Activated CD4-positive, alpha-beta T cell treated with anti-CD3 and anti-CD28 coated beads for 36 hours (primary cell): Measurements from ENCODE around the gene LKAAEAR1. TPM values are rescaled to one million over a fixed set of nuclear protein-coding genes. Genes with fewer than 3 reads are reported as not detected.

Source experiments
- ATAC-seq: fragments of 200-7000 bp; cut with Tn5 transposase; one replicate; pipeline ENCODE4 v1.10.0; 2021; ENCODE audit warnings: mild to moderate bottlenecking, moderate library complexity
- CTCF ChIA-PET: fragments of 350-600 bp; sonication (Branson Sonifier 250); formaldehyde crosslinking; loops from one replicate; lab custom pipeline; 2021; ENCODE audit warnings: antibody characterized with exemption; lab: Charles Lee
- POLR2A ChIA-PET: fragments of 350-600 bp; sonication (Branson Sonifier 250); formaldehyde crosslinking; loops from one replicate; lab custom pipeline; 2021; ENCODE audit warnings: antibody characterized with exemption, inconsistent platforms; lab: Charles Lee
- DNase-seq: peaks from one replicate; pipeline ENCODE4 v3.0.0-alpha.2; 2020
- H3K27ac Mint-ChIP-seq: one replicate; pipeline ENCODE4 v1.8.0; 2021; ENCODE audit warnings: mixed read lengths
- H3K27me3 Mint-ChIP-seq: one replicate; pipeline ENCODE4 v1.8.0; 2021; ENCODE audit warnings: mixed read lengths
- H3K36me3 Mint-ChIP-seq: one replicate; pipeline ENCODE4 v1.8.0; 2021; ENCODE audit warnings: low read depth, mixed read lengths
- H3K4me1 Mint-ChIP-seq: one replicate; pipeline ENCODE4 v1.8.0; 2021; ENCODE audit warnings: mixed read lengths
- H3K4me3 Mint-ChIP-seq: one replicate; pipeline ENCODE4 v1.8.0; 2021; ENCODE audit warnings: mild to moderate bottlenecking, moderate library complexity, mixed read lengths
- H3K9me3 Mint-ChIP-seq: one replicate; pipeline ENCODE4 v1.8.0; 2021; ENCODE audit warnings: low read depth, mixed read lengths
- intact Hi-C, 2 experiments: fragments of 100-400 bp; cut with DNase I in 1 of 2; cut with micrococcal nuclease in 1 of 2; formaldehyde crosslinking; loops; one replicate each; pipeline versions ENCODE4 v1.14.2 to v1.15.1; 2022 to 2024; cut with DNase I, micrococcal nuclease
- total RNA-seq, 2 experiments: library from RNA; stranded (reverse); gene quantifications; one replicate each; pipeline ENCODE4 v1.2.3, GENCODE V29; 2021

The LKAAEAR1 gene
- total RNA-seq, 2 experiments from 2014 or later = 0.30 to 0.46 TPM

- Mint-ChIP-seq H3K36me3 (peaks cover 8% of the 10 kb centered on the region), H3K27ac (no peak overlapping the region), H3K9me3 (no peaks in the 10 kb centered on the region), H3K4me1 (peaks cover 48% of the 10 kb centered on the region), H3K4me3 (peak overlapping the region; percentile 61), H3K27me3 (peaks cover 2% of the 10 kb centered on the region)
- ChIA-PET CTCF (interaction anchor here (0.6 to 2.9 kb wide), 29 partner anchors 11 to 1274 kb away, joined by 3 to 32 read pairs (median 4); partner anchors contain the start of genes OPRL1, PRPF6, RGS19 and SAMD10), POLR2A (interaction anchor here (0.9 to 1.3 kb wide), 3 partner anchors 19 to 331 kb away, joined by 3 to 6 read pairs (median 3); partner anchors contain the start of genes ARFRP1, PRPF6 and ZGPAT)
- ATAC-seq (peak; percentile 70), DNase-seq (peak; percentile 89)
- intact Hi-C loops = loop anchor here (1.0 to 5.0 kb wide), 9 partner anchors 19 to 500 kb away; partner anchors contain the start of genes PRPF6 (in 2 of the 2), GMEB2 (in 1 of the 2), LIME1 (in 1 of the 2) and RGS19 (in 1 of the 2)
Observed at GRCh38 chr20:64038565-64039292, 45.5 kb downstream of the LKAAEAR1 start.

- Mint-ChIP-seq H3K36me3 (peaks cover 10% of the 10 kb centered on the region), H3K27ac (no peak overlapping the region), H3K4me1 (peaks cover 49% of the 10 kb centered on the region), H3K9me3 (no peaks in the 10 kb centered on the region), H3K4me3 (peak overlapping the region; percentile 61), H3K27me3 (peaks cover 2% of the 10 kb centered on the region)
- ChIA-PET POLR2A (interaction anchor here (0.9 to 1.3 kb wide), 2 partner anchors 58 to 331 kb away, joined by 3 to 6 read pairs; partner anchors contain the start of genes ARFRP1, PRPF6 and ZGPAT), CTCF (interaction anchor here (0.6 to 2.9 kb wide), 20 partner anchors 11 to 501 kb away, joined by 3 to 32 read pairs (median 4); partner anchors contain the start of genes OPRL1, PRPF6, RGS19 and SAMD10)
- ATAC-seq = peak; percentile 14
- no peak for DNase-seq
- intact Hi-C loops = loop anchor here (1.0 to 5.0 kb wide), 6 partner anchors 41 to 411 kb away; partner anchors contain the start of genes PRPF6 (in 2 of the 2), GMEB2 (in 1 of the 2), LIME1 (in 1 of the 2) and RGS19 (in 1 of the 2)
Observed at GRCh38 chr20:64038224-64038564, 46.0 kb downstream of the LKAAEAR1 start.

- POLR2A ChIA-PET = interaction anchor here (0.9 to 1.3 kb wide), 2 partner anchors 57 to 330 kb away, joined by 3 to 6 read pairs; partner anchors contain the start of genes ARFRP1, PRPF6 and ZGPAT
- H3K4me3 Mint-ChIP-seq = peak overlapping the region; percentile 7
- intact Hi-C loops = loop anchor here (1.0 to 5.0 kb wide), 6 partner anchors 41 to 411 kb away; partner anchors contain the start of genes PRPF6 (in 2 of the 2), GMEB2 (in 1 of the 2), LIME1 (in 1 of the 2) and RGS19 (in 1 of the 2)
- peaks cover 2% of the 10 kb centered on the region for H3K27me3 Mint-ChIP-seq
- CTCF ChIA-PET = interaction anchor here (0.6 to 2.9 kb wide), 17 partner anchors 10 to 500 kb away, joined by 3 to 32 read pairs (median 3); partner anchors contain the start of genes PRPF6, SAMD10 and TCEA2
- DNase-seq (peak; percentile 48), ATAC-seq (no peak)
- H3K36me3 Mint-ChIP-seq = peaks cover 10% of the 10 kb centered on the region
- no peak overlapping the region for H3K27ac Mint-ChIP-seq
- H3K9me3 Mint-ChIP-seq = no peaks in the 10 kb centered on the region
- peaks cover 49% of the 10 kb centered on the region for H3K4me1 Mint-ChIP-seq
Observed at GRCh38 chr20:64037498-64038213, 46.5 kb downstream of the LKAAEAR1 start.

- DNase-seq = no peak
- H3K4me3 Mint-ChIP-seq = no peak overlapping the region
- ChIA-PET CTCF (interaction anchor here (0.6 to 0.7 kb wide), 3 partner anchors 65 to 219 kb away, joined by 3 read pairs; no protein-coding TSS in a partner anchor), POLR2A (no interaction called here)
- peaks cover 14% of the 10 kb centered on the region for H3K36me3 Mint-ChIP-seq
- ATAC-seq = no peak
- no peak overlapping the region for H3K27ac Mint-ChIP-seq
- no peaks in the 10 kb centered on the region for H3K9me3 Mint-ChIP-seq
- peaks cover 49% of the 10 kb centered on the region for H3K4me1 Mint-ChIP-seq
- H3K27me3 Mint-ChIP-seq = peaks cover 2% of the 10 kb centered on the region
- intact Hi-C loops = loop anchor here in 1 of 2 experiments (5.0 kb wide), 1 partner anchor 300 kb away; the partner anchor contains the start of genes LIME1 and SLC2A4RG
Observed at GRCh38 chr20:64037199-64037497, 47.0 kb downstream of the LKAAEAR1 start.

GRCh38 chr20:64036346-64037198, 47.6 kb downstream of the LKAAEAR1 start:
- ATAC-seq (no peak), DNase-seq (peak; percentile 49)
- POLR2A ChIA-PET = no interaction called here

GRCh38 chr20:64035933-64036345, 48.3 kb downstream of the LKAAEAR1 start, which contains the start of gene C20orf204:
TSS of gene C20orf204 (plus strand) at chr20:64036182. CDS start at chr20:64036324, 142 bp downstream.
- intact Hi-C loops = loop anchor here in 1 of 2 experiments (5.0 kb wide), 1 partner anchor 299 kb away; the partner anchor contains the start of genes LIME1 and SLC2A4RG
- CTCF ChIA-PET = interaction anchor here (0.6 kb wide), 1 partner anchor 411 kb away, joined by 3 read pairs; no protein-coding TSS in a partner anchor
- DNase-seq (no peak), ATAC-seq (no peak)
- H3K4me3 Mint-ChIP-seq = peak within 1 kb of the TSS; percentile 21
- peak within 1 kb of the TSS; percentile 90 for H3K27ac Mint-ChIP-seq
- H3K36me3 Mint-ChIP-seq = peaks cover 18% of the 10 kb centered on the region
- POLR2A ChIA-PET = no interaction called here
- peaks cover 49% of the 10 kb centered on the region for H3K4me1 Mint-ChIP-seq
- peaks cover 2% of the 10 kb centered on the region for H3K27me3 Mint-ChIP-seq
- no peaks in the 10 kb centered on the region for H3K9me3 Mint-ChIP-seq

More at GRCh38 chr20:64036346-64037198, 47.6 kb downstream of the LKAAEAR1 start:
- Mint-ChIP-seq H3K27ac (peak overlapping the region; percentile 65), H3K4me3 (no peak overlapping the region), H3K9me3 (no peaks in the 10 kb centered on the region), H3K36me3 (peaks cover 18% of the 10 kb centered on the region), H3K27me3 (peaks cover 2% of the 10 kb centered on the region), H3K4me1 (peaks cover 49% of the 10 kb centered on the region)
- intact Hi-C loops = loop anchor here in 1 of 2 experiments (5.0 kb wide), 1 partner anchor 299 kb away; the partner anchor contains the start of genes LIME1 and SLC2A4RG
- CTCF ChIA-PET = interaction anchor here (0.6 to 0.7 kb wide), 4 partner anchors 35 to 220 kb away, joined by 3 read pairs; no protein-coding TSS in a partner anchor

- CTCF ChIA-PET = interaction anchor here (0.6 kb wide), 1 partner anchor 411 kb away, joined by 3 read pairs; no protein-coding TSS in a partner anchor
- H3K36me3 Mint-ChIP-seq = peaks cover 20% of the 10 kb centered on the region
Observed at GRCh38 chr20:64035066-64035932, 48.9 kb downstream of the LKAAEAR1 start.

GRCh38 chr20:64033981-64034493, 50.2 kb downstream of the LKAAEAR1 start:
- no peaks in the 10 kb centered on the region for H3K9me3 Mint-ChIP-seq
- no peak overlapping the region for H3K4me3 Mint-ChIP-seq
- intact Hi-C loops = no loop called here
- H3K27me3 Mint-ChIP-seq = peaks cover 2% of the 10 kb centered on the region
- DNase-seq (no peak), ATAC-seq (no peak)
- peaks cover 27% of the 10 kb centered on the region for H3K36me3 Mint-ChIP-seq
- peaks cover 39% of the 10 kb centered on the region for H3K4me1 Mint-ChIP-seq
- POLR2A ChIA-PET = interaction anchor here (0.6 kb wide), 1 partner anchor 27 kb away, joined by 3 read pairs; no protein-coding TSS in a partner anchor
- CTCF ChIA-PET = interaction anchor here (1.2 kb wide), 1 partner anchor 54 kb away, joined by 3 read pairs; no protein-coding TSS in a partner anchor
- peak overlapping the region; percentile 90 for H3K27ac Mint-ChIP-seq

More at GRCh38 chr20:64035066-64035932, 48.9 kb downstream of the LKAAEAR1 start:
- intact Hi-C loops = loop anchor here in 1 of 2 experiments (5.0 kb wide), 1 partner anchor 298 kb away; the partner anchor contains the start of genes LIME1 and SLC2A4RG
- peaks cover 2% of the 10 kb centered on the region for H3K27me3 Mint-ChIP-seq
- ATAC-seq (peak; percentile 55), DNase-seq (peak; percentile 68)
- H3K27ac Mint-ChIP-seq = peak overlapping the region; percentile 90
- no peaks in the 10 kb centered on the region for H3K9me3 Mint-ChIP-seq
- POLR2A ChIA-PET = no interaction called here
- H3K4me1 Mint-ChIP-seq = peaks cover 49% of the 10 kb centered on the region
- peak overlapping the region; percentile 21 for H3K4me3 Mint-ChIP-seq
